Measurements from ENCODE around the gene RGS13. TPM values are rescaled to one million over a fixed set of nuclear protein-coding genes. Genes with fewer than 3 reads are reported as not detected.
A peak's percentile ranks its signal among the peaks of the same experiment; 100 is the strongest.

Gene RGS13
- total and polyA plus RNA-seq, 10 of the 15 experiments (the other 5 are each of a cell fraction or from before 2014, with no cell fraction given) = 0.23 to 16.0 (median 0.36) TPM; not detected in 1

GRCh38 chr1:192604979-192605620, 30.8 kb upstream of the RGS13 start:
- DNase-seq (ENCODE audit: low read depth, low spot score) = peak; percentile 79
- Histone ChIP-seq H3K4me1 (ENCODE audit: control insufficient read depth, insufficient read depth, low read length) (peaks cover 26% of the 10 kb centered on the region), H2AFZ (ENCODE audit: control insufficient read depth, low read depth, low read length) (no peak overlapping the region), H3K27ac (ENCODE audit: control insufficient read depth, insufficient read depth) (no peak overlapping the region), H3K9me3 (replicated peaks; ENCODE audit: control insufficient read depth, insufficient read depth, low read length) (no peaks in the 10 kb centered on the region), H3K9ac (ENCODE audit: control insufficient read depth, insufficient read depth, low read length) (no peak overlapping the region), H3K79me2 (ENCODE audit: control insufficient read depth, insufficient read depth, low read length) (no peaks in the 10 kb centered on the region; the same call in 1 of the 2 replicates), H3K27me3 (replicated peaks in 1 of 2; ENCODE audit: control insufficient read depth in 2 of 2, insufficient read depth in 2 of 2, low read length in 1 of 2) (no peaks in the 10 kb centered on the region), H3K4me2 (ENCODE audit: control insufficient read depth, insufficient read depth) (no peak overlapping the region), H4K20me1 (ENCODE audit: control insufficient read depth, insufficient read depth) (no peaks in the 10 kb centered on the region), H3K36me3 (ENCODE audit: control insufficient read depth in 2 of 2, insufficient read depth in 2 of 2, low read length in 1 of 2) (no peaks in the 10 kb centered on the region), H3K4me3 (peak overlapping the region; percentile 2; the same call in 1 of the 2 replicates)
- ChIA-PET RAD21 (ENCODE audit: unreplicated experiment) (interaction anchor here (0.6 to 5.3 kb wide), 18 partner anchors 8 to 127 kb away, joined by 3 to 67 read pairs (median 4); no protein-coding TSS in a partner anchor), CTCF (interaction anchor here (0.6 to 5.3 kb wide), 6 partner anchors 50 to 128 kb away, joined by 3 to 53 read pairs (median 8); no protein-coding TSS in a partner anchor), SMC1A (ENCODE audit: uncharacterized antibody, unreplicated experiment) (interaction anchor here (0.7 to 8.4 kb wide), 16 partner anchors 11 to 131 kb away, joined by 3 to 175 read pairs (median 10); no protein-coding TSS in a partner anchor), POLR2A (interaction anchor here (0.6 to 2.4 kb wide), 12 partner anchors 24 to 98 kb away, joined by 3 to 9 read pairs (median 4); no protein-coding TSS in a partner anchor)
- intact Hi-C loops (cut with micrococcal nuclease; ENCODE audit: unreplicated experiment) = loop anchor here (1.0 to 5.0 kb wide), 2 partner anchors 25 to 517 kb away; partner anchors contain the start of gene CDC73
- ATAC-seq = peak; percentile 33
- 3% methylated on average over 3 of the region's 3 CpGs for WGBS (ENCODE audit: insufficient coverage, insufficient replicate concordance, low lambda C conversion rate, missing lambda C conversion rate)
- no TSS peak for BruUV-seq (replicated peaks)
- FAIRE-seq = no peak
- in situ Hi-C loops (cut with MboI) = loop anchor here (5.0 kb wide), 3 partner anchors 53 to 128 kb away; no protein-coding TSS in a partner anchor
- TF ChIP-seq POLR2AphosphoS2 (IDR thresholded peaks at IDR 0.05; ENCODE audit: low read depth, low read length) = no peak
- peak; percentile 92 for TF ChIP-seq MEF2A (IDR thresholded peaks at IDR 0.05; ENCODE audit: insufficient read depth, low read depth, low read length)
- TF ChIP-seq GATAD2B (conservative IDR thresholded peaks at IDR 0.05; ENCODE audit: low read depth) = no peak
- 0 out of 2 replicates have a peak, but pooled peaks have one; percentile 32 for TF ChIP-seq STAT3 (IDR thresholded peaks at IDR 0.05; ENCODE audit: low read depth, low read length)
- peak; percentile 82; the same call in 1 of the 2 replicates for TF ChIP-seq PAX8 (IDR thresholded peaks at IDR 0.05)
- TF ChIP-seq MTA2 (IDR thresholded peaks at IDR 0.05; ENCODE audit: low read depth) = peak; percentile 98
- peak; percentile 43; the same call in 1 of the 3 replicates for TF ChIP-seq POU2F2 (IDR thresholded peaks at IDR 0.05; ENCODE audit: borderline replicate concordance, low read depth, low read length)
- peak; percentile 58; the same call in 1 of the 2 replicates for TF ChIP-seq MXI1 (IDR thresholded peaks at IDR 0.05; ENCODE audit: low read depth, low read length)
- TF ChIP-seq IKZF2 (IDR thresholded peaks at IDR 0.05) = peak; percentile 68 to 73; a peak in 2 of 4 replicates
- peak; percentile 73 for TF ChIP-seq IKZF1 (conservative IDR thresholded peaks at IDR 0.05)
- peak; percentile 69; the same call in 1 of the 2 replicates for TF ChIP-seq RELB (IDR thresholded peaks at IDR 0.05; ENCODE audit: low read depth)
- peak; percentile 94 for TF ChIP-seq MEF2B (IDR thresholded peaks at IDR 0.05; ENCODE audit: partially characterized antibody, poor library complexity, severe bottlenecking)
- peak; percentile 97 for TF ChIP-seq SKIL (IDR thresholded peaks at IDR 0.05; ENCODE audit: low read depth, poor library complexity, severe bottlenecking)
- peak; percentile 57; the same call in 1 of the 2 replicates for TF ChIP-seq ZNF24 (IDR thresholded peaks at IDR 0.05)
- no peak for TF ChIP-seq POLR2A (IDR thresholded peaks at IDR 0.05; ENCODE audit: low read depth, low read length)
